Measurements from ENCODE around the gene DHCR7. TPM values are rescaled to one million over a fixed set of nuclear protein-coding genes. Genes with fewer than 3 reads are reported as not detected.

The DHCR7 gene
- total and polyA plus RNA-seq, 2 experiments from 2014 or later = 13.6 to 15.7 TPM

GRCh38 chr11:71442880-71443279, 5.3 kb downstream of the DHCR7 start:
- no peak overlapping the region for H3K9ac ChIP-seq
- no peaks in the 10 kb centered on the region for H3K9me3 ChIP-seq (ENCODE audit: low read depth)
- TF ChIP-seq EZH2phosphoT487 (IDR thresholded peaks at IDR 0.05; ENCODE audit: insufficient read depth, low read depth) = no peak
- TF ChIP-seq EZH2 (IDR thresholded peaks at IDR 0.05; ENCODE audit: insufficient read depth, poor library complexity, severe bottlenecking) = no peak
- no peaks in the 10 kb centered on the region for H4K20me1 ChIP-seq (ENCODE audit: insufficient read depth)
- H3K4me3 ChIP-seq = no peak overlapping the region
- H3K36me3 ChIP-seq (ENCODE audit: low read depth) = peaks cover 5% of the 10 kb centered on the region; the same call in 1 of the 2 replicates
- no peak for DNase-seq
- in situ Hi-C loops (cut with MboI) = no loop called here
- no peaks in the 10 kb centered on the region for H3K27me3 ChIP-seq (replicated peaks; ENCODE audit: insufficient read depth)
- H2AFZ ChIP-seq = no peak overlapping the region
- no peak overlapping the region for H3K27ac ChIP-seq
- 0 out of 2 replicates have a peak, but pooled peaks cover 4% of the 10 kb centered on the region for H3K4me1 ChIP-seq (ENCODE audit: insufficient read depth)
- H3K9me2 ChIP-seq (ENCODE audit: insufficient read depth) = no peaks in the 10 kb centered on the region
- 96 to 97% methylated on average over 5 of the region's 5 CpGs for WGBS, 2 experiments (ENCODE audit: low coverage in 1 of 2, low lambda C conversion rate in 2 of 2, missing lambda C conversion rate in 2 of 2)
- no peaks in the 10 kb centered on the region for H3K79me2 ChIP-seq (ENCODE audit: insufficient read depth)
- H3K4me2 ChIP-seq (ENCODE audit: unreplicated experiment) = no peak overlapping the region
- 0 out of 2 replicates have a peak, but pooled peaks cover 4% of the 10 kb centered on the region for H3F3A ChIP-seq (ENCODE audit: insufficient read depth)

GRCh38 chr11:71442123-71442522, 6.1 kb downstream of the DHCR7 start:
- no peaks in the 10 kb centered on the region for H3K27me3 ChIP-seq (replicated peaks; ENCODE audit: insufficient read depth)
- 92 to 93% methylated on average over 8 of the region's 8 CpGs for WGBS, 2 experiments (ENCODE audit: low coverage in 1 of 2, low lambda C conversion rate in 2 of 2, missing lambda C conversion rate in 2 of 2)
- no peaks in the 10 kb centered on the region for H3K9me3 ChIP-seq (ENCODE audit: low read depth)
- no peak overlapping the region for H3K4me2 ChIP-seq (ENCODE audit: unreplicated experiment)
- H3K9me2 ChIP-seq (ENCODE audit: insufficient read depth) = no peaks in the 10 kb centered on the region
- no peak overlapping the region for H3K4me3 ChIP-seq
- DNase-seq = no peak
- no peak overlapping the region for H2AFZ ChIP-seq
- H3K4me1 ChIP-seq (ENCODE audit: insufficient read depth) = no peaks in the 10 kb centered on the region
- H3K9ac ChIP-seq = no peak overlapping the region
- H4K20me1 ChIP-seq (ENCODE audit: insufficient read depth) = no peaks in the 10 kb centered on the region
- in situ Hi-C loops (cut with MboI) = no loop called here
- no peaks in the 10 kb centered on the region for H3K79me2 ChIP-seq (ENCODE audit: insufficient read depth)
- TF ChIP-seq EZH2phosphoT487 (IDR thresholded peaks at IDR 0.05; ENCODE audit: insufficient read depth, low read depth) (no peak), EZH2 (IDR thresholded peaks at IDR 0.05; ENCODE audit: insufficient read depth, poor library complexity, severe bottlenecking) (no peak)
- peaks cover 5% of the 10 kb centered on the region; the same call in 1 of the 2 replicates for H3K36me3 ChIP-seq (ENCODE audit: low read depth)
- H3F3A ChIP-seq (ENCODE audit: insufficient read depth) = no peaks in the 10 kb centered on the region
- no peak overlapping the region for H3K27ac ChIP-seq

DNA sequence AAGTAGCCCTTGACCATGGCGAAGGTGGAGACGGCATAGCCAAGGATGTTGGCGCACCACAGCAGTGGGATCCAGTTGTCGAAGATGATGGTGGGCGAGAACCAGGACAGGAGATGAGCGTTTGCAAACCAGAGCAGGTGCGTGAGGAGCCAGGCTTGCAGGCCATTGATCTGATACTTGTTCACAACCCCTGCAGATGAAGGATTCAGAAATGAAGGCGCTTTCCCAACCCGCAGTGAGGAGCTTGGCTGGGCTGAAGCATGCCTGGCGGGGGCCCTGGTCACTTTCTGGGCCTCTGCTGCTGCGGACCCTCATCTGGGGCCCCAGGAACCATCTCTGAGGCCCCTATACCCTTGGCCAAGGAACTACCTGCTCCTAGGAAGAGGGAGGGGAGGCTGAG, 6.9 kb downstream of the DHCR7 start:
- Histone ChIP-seq H3K27ac (no peak overlapping the region), H2AFZ (no peak overlapping the region), H3K4me2 (ENCODE audit: unreplicated experiment) (no peak overlapping the region), H3K79me2 (ENCODE audit: insufficient read depth) (no peaks in the 10 kb centered on the region), H3F3A (ENCODE audit: insufficient read depth) (no peaks in the 10 kb centered on the region), H4K20me1 (ENCODE audit: insufficient read depth) (no peaks in the 10 kb centered on the region), H3K9me2 (ENCODE audit: insufficient read depth) (no peaks in the 10 kb centered on the region), H3K4me3 (no peak overlapping the region), H3K27me3 (replicated peaks; ENCODE audit: insufficient read depth) (no peaks in the 10 kb centered on the region), H3K36me3 (ENCODE audit: low read depth) (peaks cover 5% of the 10 kb centered on the region; the same call in 1 of the 2 replicates), H3K4me1 (ENCODE audit: insufficient read depth) (no peaks in the 10 kb centered on the region), H3K9ac (no peak overlapping the region), H3K9me3 (ENCODE audit: low read depth) (no peaks in the 10 kb centered on the region)
- WGBS, 2 experiments (ENCODE audit: low coverage in 1 of 2, low lambda C conversion rate in 2 of 2, missing lambda C conversion rate in 2 of 2) = 96% methylated on average over 11 of the region's 11 CpGs
- no peak for DNase-seq
- in situ Hi-C loops (cut with MboI) = no loop called here
- TF ChIP-seq EZH2phosphoT487 (IDR thresholded peaks at IDR 0.05; ENCODE audit: insufficient read depth, low read depth) = no peak
- no peak for TF ChIP-seq EZH2 (IDR thresholded peaks at IDR 0.05; ENCODE audit: insufficient read depth, poor library complexity, severe bottlenecking)

DNA sequence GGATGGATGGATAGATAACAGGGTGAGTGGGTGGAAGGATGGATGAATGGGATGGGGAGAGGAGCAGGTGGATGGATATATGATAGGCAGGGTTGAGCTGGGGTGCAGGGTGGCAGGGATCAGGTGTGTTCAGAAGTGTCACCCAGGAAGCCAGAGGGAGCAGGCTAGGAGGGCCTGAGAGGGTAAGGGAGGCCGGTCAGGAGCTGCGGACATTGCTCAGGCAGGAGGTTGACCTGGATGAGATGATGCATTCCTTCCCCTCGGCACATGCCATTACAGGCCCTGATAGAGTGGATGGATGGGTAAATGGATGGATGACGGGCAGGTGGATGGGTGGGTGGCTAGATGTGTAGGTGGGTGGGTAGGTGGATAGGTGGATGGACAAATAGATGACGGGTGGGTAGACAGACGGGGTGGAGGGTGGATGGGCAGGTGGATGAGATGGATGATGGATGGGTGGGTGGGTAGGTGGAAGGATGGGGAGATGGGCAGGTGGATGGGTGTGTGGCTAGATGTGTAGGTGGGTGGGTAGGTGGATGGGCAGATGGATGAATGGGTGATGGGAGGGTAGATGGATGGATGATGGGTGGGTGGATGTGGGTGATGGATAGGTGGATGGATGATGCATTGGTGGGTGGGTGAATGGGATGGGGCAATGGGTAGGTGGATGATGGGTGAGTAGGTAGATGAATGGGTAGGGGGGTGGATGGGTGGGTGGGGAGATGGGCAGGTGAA, 8.0 kb downstream of the DHCR7 start:
- Histone ChIP-seq H3K9ac (no peak overlapping the region), H3K4me1 (ENCODE audit: insufficient read depth) (no peaks in the 10 kb centered on the region), H3K27ac (no peak overlapping the region), H3K27me3 (replicated peaks; ENCODE audit: insufficient read depth) (no peaks in the 10 kb centered on the region), H3F3A (ENCODE audit: insufficient read depth) (no peaks in the 10 kb centered on the region), H3K9me2 (ENCODE audit: insufficient read depth) (no peaks in the 10 kb centered on the region), H3K4me3 (no peak overlapping the region), H3K79me2 (ENCODE audit: insufficient read depth) (no peaks in the 10 kb centered on the region), H2AFZ (no peak overlapping the region), H4K20me1 (ENCODE audit: insufficient read depth) (no peaks in the 10 kb centered on the region), H3K36me3 (ENCODE audit: low read depth) (no peaks in the 10 kb centered on the region), H3K9me3 (ENCODE audit: low read depth) (no peaks in the 10 kb centered on the region), H3K4me2 (ENCODE audit: unreplicated experiment) (no peak overlapping the region)
- no peak for TF ChIP-seq EZH2phosphoT487 (IDR thresholded peaks at IDR 0.05; ENCODE audit: insufficient read depth, low read depth)
- no peak for TF ChIP-seq EZH2 (IDR thresholded peaks at IDR 0.05; ENCODE audit: insufficient read depth, poor library complexity, severe bottlenecking)
- 89% methylated on average over 4 to 6 of the region's 6 CpGs for WGBS, 2 experiments (ENCODE audit: low coverage in 1 of 2, low lambda C conversion rate in 2 of 2, missing lambda C conversion rate in 2 of 2)
- in situ Hi-C loops (cut with MboI) = no loop called here
- DNase-seq = no peak

Measured in GM23248 (cell line).